ENCODE results near the gene IRF2BP2.
A peak's percentile ranks its signal among the peaks of the same experiment; 100 is the strongest.
"Not testable (repeated sequence)": the region's sequence is repeated elsewhere in the genome, so short reads cannot be mapped to it uniquely, and the experiment has no call there.

The IRF2BP2 gene

DNA sequence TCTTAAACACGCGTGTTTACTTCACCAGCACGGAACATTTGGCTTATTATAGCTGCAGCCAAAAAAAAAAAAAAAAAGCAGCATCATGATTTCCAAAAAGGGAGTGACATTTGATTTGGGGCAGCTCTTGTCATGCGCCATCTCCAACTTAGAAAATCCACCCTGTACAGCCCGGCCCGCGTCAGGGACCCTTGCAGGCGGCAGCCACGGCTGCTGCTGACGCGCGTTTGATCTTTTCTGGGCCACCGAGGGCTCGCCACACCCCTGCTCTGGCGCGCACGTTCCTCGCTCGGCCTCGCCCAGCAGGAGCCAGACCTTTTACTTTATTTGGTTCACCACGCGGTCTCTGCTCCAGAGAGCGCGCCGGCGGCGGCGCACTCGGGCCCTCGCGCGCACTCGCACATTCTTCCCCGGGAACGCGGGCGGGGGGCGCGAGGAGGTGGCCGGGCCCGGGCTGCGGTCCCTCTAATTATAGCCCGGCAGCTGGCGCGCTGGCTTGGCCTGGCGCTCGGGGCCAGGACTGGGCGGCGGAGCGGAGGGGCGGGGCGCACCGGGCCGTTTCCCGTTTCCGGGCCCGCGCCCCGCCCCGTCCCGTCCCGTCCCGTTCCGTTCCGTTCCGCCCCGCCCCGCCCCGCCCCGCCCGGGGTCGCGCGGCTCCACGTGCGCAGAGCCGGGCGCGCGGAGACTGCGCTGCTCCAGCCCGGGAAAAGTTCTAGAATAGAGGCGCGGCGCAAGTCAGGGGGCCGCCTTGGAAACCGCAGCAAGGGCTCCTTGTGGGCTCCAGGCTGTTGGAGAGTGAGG lies 10.2 kb downstream of the IRF2BP2 start:
- TF ChIP-seq, protein P1, sequence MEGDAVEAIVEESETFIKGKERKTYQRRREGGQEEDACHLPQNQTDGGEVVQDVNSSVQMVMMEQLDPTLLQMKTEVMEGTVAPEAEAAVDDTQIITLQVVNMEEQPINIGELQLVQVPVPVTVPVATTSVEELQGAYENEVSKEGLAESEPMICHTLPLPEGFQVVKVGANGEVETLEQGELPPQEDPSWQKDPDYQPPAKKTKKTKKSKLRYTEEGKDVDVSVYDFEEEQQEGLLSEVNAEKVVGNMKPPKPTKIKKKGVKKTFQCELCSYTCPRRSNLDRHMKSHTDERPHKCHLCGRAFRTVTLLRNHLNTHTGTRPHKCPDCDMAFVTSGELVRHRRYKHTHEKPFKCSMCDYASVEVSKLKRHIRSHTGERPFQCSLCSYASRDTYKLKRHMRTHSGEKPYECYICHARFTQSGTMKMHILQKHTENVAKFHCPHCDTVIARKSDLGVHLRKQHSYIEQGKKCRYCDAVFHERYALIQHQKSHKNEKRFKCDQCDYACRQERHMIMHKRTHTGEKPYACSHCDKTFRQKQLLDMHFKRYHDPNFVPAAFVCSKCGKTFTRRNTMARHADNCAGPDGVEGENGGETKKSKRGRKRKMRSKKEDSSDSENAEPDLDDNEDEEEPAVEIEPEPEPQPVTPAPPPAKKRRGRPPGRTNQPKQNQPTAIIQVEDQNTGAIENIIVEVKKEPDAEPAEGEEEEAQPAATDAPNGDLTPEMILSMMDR (conservative IDR thresholded peaks at IDR 0.05; ENCODE audit: low read depth) = no peak
- POLR2A ChIA-PET (ENCODE audit: low non-redundant PET) = interaction anchor here (0.6 to 0.7 kb wide), 5 partner anchors 28 to 102 kb away, joined by 3 to 6 read pairs (median 4); no protein-coding TSS in a partner anchor
- peak overlapping the region; percentile 98 for H3K27ac ChIP-seq
- CTCF ChIA-PET = interaction anchor here (0.7 to 1.4 kb wide), 3 partner anchors 94 to 113 kb away, joined by 3 read pairs; no protein-coding TSS in a partner anchor
- peak; percentile 78 for DNase-seq (ENCODE audit: low spot score)

DNA sequence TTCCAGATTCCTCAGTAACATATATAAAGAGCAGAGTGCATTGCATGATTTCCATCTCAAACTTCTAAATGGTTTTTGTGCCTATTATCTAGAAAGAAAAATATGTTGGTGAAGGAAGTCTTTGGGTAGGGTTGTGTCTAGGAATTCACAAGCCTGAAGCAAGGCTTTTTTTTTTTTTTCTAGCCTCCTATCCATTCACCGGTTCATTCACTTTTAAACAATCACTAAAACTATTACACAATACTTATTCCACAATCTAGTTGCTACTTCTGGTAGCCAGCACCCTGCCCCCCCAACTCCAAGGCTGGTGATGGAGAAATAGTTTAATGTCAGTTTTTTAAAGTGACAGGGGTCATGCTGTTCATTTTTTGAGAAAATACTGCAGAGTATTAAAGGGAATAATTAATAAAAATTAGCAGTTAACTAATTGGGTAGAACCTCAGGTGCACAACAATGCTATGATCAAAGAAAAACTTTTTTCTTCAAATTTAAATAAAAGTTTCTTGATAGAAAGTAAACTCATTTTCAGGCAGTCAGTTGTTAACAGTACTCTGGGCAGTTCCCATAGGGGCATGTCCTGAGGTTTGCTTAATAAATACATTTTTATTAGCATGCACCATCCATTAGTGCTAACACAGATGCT lies 10.9 kb downstream of the IRF2BP2 start:
- peak overlapping the region; percentile 98 for H3K27ac ChIP-seq
- DNase-seq (ENCODE audit: low spot score) = no peak
- CTCF ChIA-PET = interaction anchor here (0.6 to 1.4 kb wide), 3 partner anchors 99 to 485 kb away, joined by 3 read pairs; no protein-coding TSS in a partner anchor
- TF ChIP-seq, protein P1 (conservative IDR thresholded peaks at IDR 0.05; ENCODE audit: low read depth) = no peak
- POLR2A ChIA-PET (ENCODE audit: low non-redundant PET) = interaction anchor here (0.6 kb wide), 1 partner anchor 101 kb away, joined by 4 read pairs; no protein-coding TSS in a partner anchor

DNA sequence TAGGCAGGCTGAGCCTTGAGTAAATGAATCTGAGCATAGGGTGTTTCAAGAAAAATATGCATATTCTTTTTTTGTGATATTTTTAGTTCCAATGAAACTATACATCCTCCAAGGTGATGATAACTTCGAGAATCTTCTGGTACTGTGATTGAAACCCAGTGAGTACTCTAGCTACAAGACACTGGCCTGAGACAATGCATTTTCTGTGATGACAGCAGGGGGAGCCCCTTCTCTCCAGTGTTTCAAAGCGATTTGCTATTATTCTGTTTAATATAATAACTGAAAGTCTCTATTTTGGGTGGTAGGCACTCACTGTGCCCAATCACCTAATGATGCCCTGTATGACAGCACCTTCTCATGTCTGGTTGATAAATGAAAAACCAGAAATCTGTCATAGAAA lies 12.1 kb downstream of the IRF2BP2 start:
- peak overlapping the region; percentile 78; the same call in 1 of the 2 replicates for H3K27ac ChIP-seq
- CTCF ChIA-PET = interaction anchor here (0.6 to 0.7 kb wide), 2 partner anchors 65 to 486 kb away, joined by 3 to 4 read pairs; no protein-coding TSS in a partner anchor
- no peak for DNase-seq (ENCODE audit: low spot score)
- POLR2A ChIA-PET (ENCODE audit: low non-redundant PET) = no interaction called here
- TF ChIP-seq, protein P1 (conservative IDR thresholded peaks at IDR 0.05; ENCODE audit: low read depth) = no peak; the same call in 1 of the 2 replicates

DNA sequence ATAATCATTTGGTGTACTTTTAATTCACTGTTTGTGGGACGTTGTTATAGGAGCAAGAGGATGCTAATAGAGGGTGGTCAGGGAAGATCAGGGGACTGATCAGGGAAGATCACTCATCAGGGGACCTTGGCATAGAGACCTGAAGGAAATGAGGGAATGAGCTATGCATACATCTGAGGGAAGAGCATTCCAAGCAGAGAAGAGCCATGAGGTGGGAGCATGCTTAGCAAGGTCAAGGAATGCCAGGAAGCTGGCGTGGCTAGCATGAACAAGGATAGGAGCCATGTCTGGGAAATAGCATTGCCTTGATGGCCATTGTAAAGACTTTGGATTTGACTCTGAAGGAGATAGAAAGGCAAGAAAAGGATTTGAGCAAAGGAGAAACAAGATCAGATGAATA lies 14.1 kb downstream of the IRF2BP2 start:
- H3K27ac ChIP-seq = no peak overlapping the region
- ChIA-PET CTCF (no interaction called here), POLR2A (ENCODE audit: low non-redundant PET) (no interaction called here)
- DNase-seq (ENCODE audit: low spot score) = no peak
- TF ChIP-seq, protein P1 (conservative IDR thresholded peaks at IDR 0.05; ENCODE audit: low read depth) = no peak

DNA sequence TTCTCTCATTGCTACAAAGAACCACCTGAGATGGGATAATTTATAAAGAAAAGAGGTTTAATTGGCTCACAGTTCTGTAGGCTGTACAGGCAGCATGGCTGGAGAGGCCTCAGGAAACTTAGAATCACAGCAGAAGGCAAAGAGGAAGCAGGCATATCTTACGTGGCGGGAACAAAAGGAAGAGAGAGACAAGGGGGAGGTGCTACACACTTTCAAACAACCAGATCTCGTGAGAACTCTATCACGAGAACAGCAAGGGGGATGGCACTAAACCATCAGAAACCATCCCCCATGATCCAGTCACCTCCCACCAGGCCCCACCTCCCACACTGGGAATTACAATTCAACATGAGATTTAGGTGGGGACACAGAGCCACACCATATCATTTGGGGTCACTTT lies 15.4 kb downstream of the IRF2BP2 start:
- POLR2A ChIA-PET (ENCODE audit: low non-redundant PET) = not testable (repeated sequence)

DNA sequence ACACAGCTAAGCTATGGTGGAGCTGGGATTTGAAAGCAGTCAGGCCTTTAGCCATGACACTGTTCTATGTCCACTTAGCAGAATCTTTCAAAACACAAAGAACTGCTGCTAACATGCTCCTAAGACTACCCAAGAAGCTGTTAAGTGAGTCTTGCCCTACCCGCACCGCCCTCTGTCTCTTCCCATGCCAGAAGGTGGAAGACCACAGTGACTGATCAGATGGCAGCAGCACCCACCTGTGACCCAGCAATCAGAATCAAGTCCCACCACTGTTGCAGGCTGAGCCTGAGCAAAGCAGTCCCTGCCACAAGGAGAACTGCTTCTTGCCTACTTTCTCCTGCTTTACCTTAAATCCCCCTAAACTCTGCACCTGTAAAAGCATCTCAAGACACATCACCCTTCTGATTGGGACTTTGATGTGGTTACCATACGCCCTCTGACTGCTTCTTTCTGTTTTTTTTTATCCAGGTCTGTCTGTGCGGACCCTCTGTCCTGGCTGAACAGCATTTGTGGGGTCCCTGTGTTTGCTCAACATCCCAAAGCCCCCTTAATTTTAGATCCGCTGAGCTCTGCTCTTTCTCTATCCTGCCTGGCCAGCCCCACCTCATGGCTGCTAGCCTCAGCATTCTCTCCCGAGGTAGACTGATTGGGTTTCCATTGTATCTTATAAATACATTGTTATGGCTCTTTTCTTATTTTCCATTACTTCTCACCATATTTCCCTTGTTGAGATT lies 16.0 kb downstream of the IRF2BP2 start:
- POLR2A ChIA-PET (ENCODE audit: low non-redundant PET) = no interaction called here
- TF ChIP-seq, protein P1 (conservative IDR thresholded peaks at IDR 0.05; ENCODE audit: low read depth) = no peak
- CTCF ChIA-PET = interaction anchor here (0.6 to 0.7 kb wide), 2 partner anchors 9 to 491 kb away, joined by 3 to 5 read pairs; no protein-coding TSS in a partner anchor
- no peak overlapping the region for H3K27ac ChIP-seq
- no peak for DNase-seq (ENCODE audit: low spot score)

More for the DNA sequence above, 15.4 kb downstream of the IRF2BP2 start:
- CTCF ChIA-PET; DNase-seq (ENCODE audit: low spot score); H3K27ac ChIP-seq: not testable (repeated sequence)

Data from RWPE1 (cell line).